ENCODE results near the gene BET1. TPM values are rescaled to one million over a fixed set of nuclear protein-coding genes. Genes with fewer than 3 reads are reported as not detected.

Gene BET1
- total RNA-seq, 1 donor from 2014 or later = 60.7 TPM

DNA sequence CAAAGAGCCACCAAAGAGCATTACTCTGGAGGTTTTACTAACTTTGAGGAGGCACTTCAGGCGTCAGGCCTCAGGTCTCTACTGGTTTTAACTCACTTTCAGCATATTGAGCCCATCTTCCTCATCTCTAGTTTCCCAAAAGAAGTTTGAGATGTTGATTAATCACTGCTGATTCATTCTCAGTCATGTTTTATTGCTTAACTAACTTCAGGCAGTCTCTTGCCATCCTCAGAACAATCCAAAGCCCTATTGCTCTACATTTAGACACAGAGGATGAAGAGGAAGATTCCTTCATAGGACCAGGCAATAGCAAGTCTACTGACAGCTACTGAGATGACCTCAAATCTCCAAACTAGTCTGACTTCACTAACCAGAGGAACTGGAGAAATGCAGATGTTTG is 39.1 kb upstream of the BET1 start:
- Histone ChIP-seq H3K9ac (no peak overlapping the region), H3K9me3 (ENCODE audit: low read depth) (no peaks in the 10 kb centered on the region), H3K36me3 (no peaks in the 10 kb centered on the region), H3K27me3 (no peaks in the 10 kb centered on the region), H3K79me2 (ENCODE audit: low read depth) (no peaks in the 10 kb centered on the region), H3K4me3 (no peak overlapping the region), H3K27ac (no peak overlapping the region), H3K4me1 (peaks cover 22% of the 10 kb centered on the region), H3K4me2 (no peak overlapping the region), H3F3A (ENCODE audit: low read depth) (peaks cover 19% of the 10 kb centered on the region), H4K20me1 (ENCODE audit: low read depth) (peaks cover 6% of the 10 kb centered on the region), H2AFZ (replicated peaks) (no peak overlapping the region)
- Mint-ChIP-seq H3K9me3 (no peaks in the 10 kb centered on the region), H3K27me3 (ENCODE audit: insufficient read depth, low read depth) (peaks cover 5% of the 10 kb centered on the region), H3K4me1 (peaks cover 27% of the 10 kb centered on the region), H3K4me3 (no peak overlapping the region), H3K27ac (no peak overlapping the region), H3K36me3 (no peaks in the 10 kb centered on the region)
- no peak for DNase-seq (ENCODE audit: low spot score)
- TF ChIP-seq, protein P1, sequence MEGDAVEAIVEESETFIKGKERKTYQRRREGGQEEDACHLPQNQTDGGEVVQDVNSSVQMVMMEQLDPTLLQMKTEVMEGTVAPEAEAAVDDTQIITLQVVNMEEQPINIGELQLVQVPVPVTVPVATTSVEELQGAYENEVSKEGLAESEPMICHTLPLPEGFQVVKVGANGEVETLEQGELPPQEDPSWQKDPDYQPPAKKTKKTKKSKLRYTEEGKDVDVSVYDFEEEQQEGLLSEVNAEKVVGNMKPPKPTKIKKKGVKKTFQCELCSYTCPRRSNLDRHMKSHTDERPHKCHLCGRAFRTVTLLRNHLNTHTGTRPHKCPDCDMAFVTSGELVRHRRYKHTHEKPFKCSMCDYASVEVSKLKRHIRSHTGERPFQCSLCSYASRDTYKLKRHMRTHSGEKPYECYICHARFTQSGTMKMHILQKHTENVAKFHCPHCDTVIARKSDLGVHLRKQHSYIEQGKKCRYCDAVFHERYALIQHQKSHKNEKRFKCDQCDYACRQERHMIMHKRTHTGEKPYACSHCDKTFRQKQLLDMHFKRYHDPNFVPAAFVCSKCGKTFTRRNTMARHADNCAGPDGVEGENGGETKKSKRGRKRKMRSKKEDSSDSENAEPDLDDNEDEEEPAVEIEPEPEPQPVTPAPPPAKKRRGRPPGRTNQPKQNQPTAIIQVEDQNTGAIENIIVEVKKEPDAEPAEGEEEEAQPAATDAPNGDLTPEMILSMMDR (IDR thresholded peaks at IDR 0.05) = no peak
- TF ChIP-seq EZH2 (IDR thresholded peaks at IDR 0.05) (no peak), EZH2phosphoT487 (IDR thresholded peaks at IDR 0.05) (no peak)

DNA sequence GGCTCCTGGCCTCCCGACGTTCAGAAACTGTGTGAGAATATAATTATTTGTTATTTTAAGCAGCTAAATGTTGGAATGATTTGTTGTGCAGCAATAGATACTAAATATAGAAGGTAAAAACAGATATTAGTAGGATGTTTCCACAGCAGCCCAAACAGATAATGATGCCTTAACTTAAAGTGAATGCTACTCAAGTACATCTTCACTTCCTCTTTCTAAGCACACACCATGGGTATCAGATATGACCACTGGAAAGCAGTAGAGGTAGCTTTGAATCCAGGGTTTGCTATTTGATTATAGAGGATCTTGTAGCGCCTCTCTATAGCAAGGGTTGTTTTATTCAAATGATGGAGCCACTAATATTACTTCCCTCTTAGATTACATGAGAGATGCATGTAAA is 38.2 kb upstream of the BET1 start:
- Histone ChIP-seq H4K20me1 (ENCODE audit: low read depth) (peaks cover 6% of the 10 kb centered on the region), H3K79me2 (ENCODE audit: low read depth) (no peaks in the 10 kb centered on the region), H3K9me3 (ENCODE audit: low read depth) (no peaks in the 10 kb centered on the region), H3K4me3 (no peak overlapping the region), H3K27me3 (no peaks in the 10 kb centered on the region), H3K4me2 (no peak overlapping the region), H3K27ac (no peak overlapping the region), H2AFZ (replicated peaks) (no peak overlapping the region), H3K36me3 (no peaks in the 10 kb centered on the region), H3F3A (ENCODE audit: low read depth) (peaks cover 19% of the 10 kb centered on the region), H3K9ac (no peak overlapping the region), H3K4me1 (peaks cover 22% of the 10 kb centered on the region)
- H3K4me3 Mint-ChIP-seq = no peak overlapping the region
- DNase-seq (ENCODE audit: low spot score) = no peak
- H3K4me1 Mint-ChIP-seq = peaks cover 31% of the 10 kb centered on the region
- H3K36me3 Mint-ChIP-seq = no peaks in the 10 kb centered on the region
- no peaks in the 10 kb centered on the region for H3K9me3 Mint-ChIP-seq
- H3K27me3 Mint-ChIP-seq (ENCODE audit: insufficient read depth, low read depth) = peaks cover 3% of the 10 kb centered on the region
- no peak for TF ChIP-seq EZH2 (IDR thresholded peaks at IDR 0.05)
- no peak for TF ChIP-seq EZH2phosphoT487 (IDR thresholded peaks at IDR 0.05)
- TF ChIP-seq, protein P1 (IDR thresholded peaks at IDR 0.05) = no peak
- H3K27ac Mint-ChIP-seq = no peak overlapping the region

DNA sequence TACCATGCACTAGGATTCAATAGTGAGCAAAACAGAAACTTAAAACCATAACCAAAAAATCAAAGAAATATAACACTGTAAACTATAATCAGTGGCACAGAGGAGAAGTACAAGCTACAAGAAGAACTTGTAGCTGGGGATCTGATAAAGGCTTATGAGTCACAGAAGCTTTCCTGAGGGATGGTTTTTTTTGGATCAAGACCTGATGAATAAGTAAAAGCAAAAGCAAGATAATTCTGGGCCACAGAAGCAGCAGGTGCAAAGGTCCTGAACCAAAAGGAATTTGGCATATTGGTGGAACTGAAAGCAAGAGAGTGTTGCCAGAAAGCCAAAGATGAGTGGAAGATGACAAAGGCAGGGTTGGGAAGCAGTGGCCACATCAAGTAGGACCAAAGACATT is 37.4 kb upstream of the BET1 start:
- no peak overlapping the region for H3K27ac ChIP-seq
- H3K4me1 ChIP-seq = peaks cover 22% of the 10 kb centered on the region
- peaks cover 6% of the 10 kb centered on the region for H4K20me1 ChIP-seq (ENCODE audit: low read depth)
- Mint-ChIP-seq H3K36me3 (no peaks in the 10 kb centered on the region), H3K27me3 (ENCODE audit: insufficient read depth, low read depth) (peaks cover 3% of the 10 kb centered on the region), H3K27ac (no peak overlapping the region), H3K4me1 (peaks cover 31% of the 10 kb centered on the region), H3K9me3 (no peaks in the 10 kb centered on the region), H3K4me3 (no peak overlapping the region)
- no peak for DNase-seq (ENCODE audit: low spot score)
- H3K4me2 ChIP-seq = no peak overlapping the region
- H3K36me3 ChIP-seq = no peaks in the 10 kb centered on the region
- H3K9ac ChIP-seq = no peak overlapping the region
- H3F3A ChIP-seq (ENCODE audit: low read depth) = peaks cover 19% of the 10 kb centered on the region
- H3K27me3 ChIP-seq = no peaks in the 10 kb centered on the region
- H3K9me3 ChIP-seq (ENCODE audit: low read depth) = no peaks in the 10 kb centered on the region
- no peak overlapping the region for H2AFZ ChIP-seq (replicated peaks)
- TF ChIP-seq EZH2 (IDR thresholded peaks at IDR 0.05) (no peak), EZH2phosphoT487 (IDR thresholded peaks at IDR 0.05) (no peak)
- TF ChIP-seq, protein P1 (IDR thresholded peaks at IDR 0.05) = no peak
- H3K4me3 ChIP-seq = no peak overlapping the region
- H3K79me2 ChIP-seq (ENCODE audit: low read depth) = no peaks in the 10 kb centered on the region
